OCI-LY1 (cell line): ENCODE data around the gene LRMDA.

Experiments used
- CTCF ChIP-seq: fragments of 200-600 bp; sonication (generic), shearing (Covaris generic); IDR thresholded peaks from 2 replicates; pipeline ENCODE4 v1.5.1; 2017; ENCODE audit warnings: mild to moderate bottlenecking, antibody characterized with exemption, low read length, moderate library complexity, mixed read lengths
- EZH2 ChIP-seq: fragments of 200-600 bp; sonication (generic), shearing (Covaris generic); IDR thresholded peaks from 2 replicates; pipeline ENCODE4 v1.8.0; 2017; ENCODE audit warnings: borderline replicate concordance, mixed run types, mild to moderate bottlenecking, antibody characterized with exemption, low read length, moderate library complexity, mixed read lengths

GRCh38 chr10:76001019-76001418 lies 569.6 kb downstream of the LRMDA start:
- no peak for TF ChIP-seq CTCF
- TF ChIP-seq EZH2, result no peak
